GM23338 (cell line): ENCODE data around the gene UCP3. TPM values are rescaled to one million over a fixed set of nuclear protein-coding genes. Genes with fewer than 3 reads are reported as not detected.

Experiments used
- ATAC-seq: fragments of 200-7000 bp; cut with Tn5 transposase; 3 replicates; pipeline ENCODE4 v1.9.1; 2020
- DNase-seq: peaks from one replicate; pipeline ENCODE4 v3.0.0-alpha.2; 2015; ENCODE audit warnings: low spot score
- H2AFZ ChIP-seq: fragments of 200-600 bp; sonication (generic); 2 replicates; pipeline ENCODE4 v1.8.0; 2016; ENCODE audit warnings: antibody characterized with exemption, mild to moderate bottlenecking, moderate library complexity
- H3F3A ChIP-seq: fragments of 200-600 bp; sonication (generic); replicated peaks from 2 replicates; pipeline ENCODE4 v1.8.0; 2017; ENCODE audit warnings: antibody characterized with exemption, mixed run types, low read depth
- H3K27ac ChIP-seq: fragments of 200-600 bp; sonication (generic); 2 replicates; pipeline ENCODE4 v1.6.1; 2016; ENCODE audit warnings: low read depth
- H3K27me3 ChIP-seq: fragments of 200-600 bp; sonication (generic); 2 replicates; pipeline ENCODE4 v1.8.0; 2016; ENCODE audit warnings: mild to moderate bottlenecking, mixed run types, moderate library complexity; ENCODE audit not compliant: insufficient read depth
- H3K36me3 ChIP-seq: fragments of 200-600 bp; sonication (generic); 2 replicates; pipeline ENCODE4 v1.8.0; 2016; ENCODE audit warnings: mild to moderate bottlenecking; ENCODE audit not compliant: insufficient read depth
- H3K4me1 ChIP-seq: fragments of 200-600 bp; sonication (generic); 2 replicates; pipeline ENCODE4 v1.8.0; 2016; ENCODE audit warnings: mild to moderate bottlenecking, moderate library complexity; ENCODE audit not compliant: insufficient read depth
- H3K4me2 ChIP-seq: fragments of 200-600 bp; sonication (generic); 2 replicates; pipeline ENCODE4 v1.7.1; 2017; ENCODE audit warnings: mixed run types
- H3K4me3 ChIP-seq: fragments of 200-600 bp; sonication (generic); 2 replicates; pipeline ENCODE4 v1.6.1; 2016; ENCODE audit warnings: mixed run types
- H3K79me2 ChIP-seq: fragments of 200-600 bp; sonication (generic); replicated peaks from 2 replicates; pipeline ENCODE4 v1.8.0; 2017; ENCODE audit warnings: mild to moderate bottlenecking; ENCODE audit not compliant: insufficient read depth
- H3K9me2 ChIP-seq: fragments of 200-600 bp; sonication (generic); 2 replicates; pipeline ENCODE4 v1.8.0; 2017; ENCODE audit not compliant: insufficient read depth
- H4K20me1 ChIP-seq: fragments of 200-600 bp; sonication (generic); replicated peaks from 2 replicates; pipeline ENCODE4 v1.8.0; 2017; ENCODE audit warnings: mild to moderate bottlenecking; ENCODE audit not compliant: insufficient read depth
- H3K27ac Mint-ChIP-seq: 2 replicates; pipeline ENCODE4 v1.8.0; 2020; ENCODE audit warnings: inconsistent platforms, mild to moderate bottlenecking, moderate library complexity, mixed read lengths
- H3K27me3 Mint-ChIP-seq: 3 replicates; pipeline ENCODE4 v1.8.0; 2022; ENCODE audit warnings: low read depth, mild to moderate bottlenecking, moderate library complexity, mixed read lengths, inconsistent platforms; ENCODE audit not compliant: insufficient read depth, poor library complexity
- H3K36me3 Mint-ChIP-seq: 3 replicates; pipeline ENCODE4 v1.8.0; 2021; ENCODE audit warnings: low read depth, mild to moderate bottlenecking, inconsistent platforms, moderate library complexity, mixed read lengths
- H3K4me1 Mint-ChIP-seq: 3 replicates; pipeline ENCODE4 v1.8.0; 2020; ENCODE audit warnings: mild to moderate bottlenecking, inconsistent platforms, mixed read lengths
- H3K4me3 Mint-ChIP-seq: 3 replicates; pipeline ENCODE4 v1.8.0; 2021; ENCODE audit warnings: moderate library complexity, mild to moderate bottlenecking, inconsistent platforms, mixed read lengths
- H3K9me3 Mint-ChIP-seq: 3 replicates; pipeline ENCODE4 v1.8.0; 2020; ENCODE audit warnings: moderate library complexity, mild to moderate bottlenecking, inconsistent platforms, mixed read lengths
- CREB1 ChIP-seq: fragments of 250-450 bp; sonication (Bioruptor Pico); IDR thresholded peaks from 2 replicates; pipeline ENCODE4 v1.5.0; 2020; ENCODE audit warnings: low read depth, mild to moderate bottlenecking, moderate library complexity
- EZH2 ChIP-seq: fragments of 200-600 bp; sonication (generic); IDR thresholded peaks from one replicate; pipeline ENCODE4 v1.8.0; 2017; ENCODE audit warnings: antibody characterized with exemption, mild to moderate bottlenecking, low read depth; ENCODE audit not compliant: unreplicated experiment
- EZH2phosphoT487 ChIP-seq: fragments of 200-600 bp; sonication (generic); IDR thresholded peaks from one replicate; pipeline ENCODE4 v1.8.1; 2018; ENCODE audit warnings: antibody characterized with exemption; ENCODE audit not compliant: unreplicated experiment
- POLR2AphosphoS5 ChIP-seq: IDR thresholded peaks from 2 replicates; pipeline ENCODE4 v1.6.1; 2016; ENCODE audit warnings: antibody characterized with exemption, low read depth
- STAT1 ChIP-seq: IDR thresholded peaks from one replicate; pipeline ENCODE4 v1.6.1; 2016; ENCODE audit warnings: antibody characterized with exemption; ENCODE audit not compliant: unreplicated experiment
- ZNF114 ChIP-seq: fragments of 250-450 bp; sonication (Bioruptor Pico); IDR thresholded peaks from 2 replicates; pipeline ENCODE4 v1.5.0; 2020; ENCODE audit warnings: mild to moderate bottlenecking, moderate library complexity
- ZNF462 ChIP-seq: fragments of 250-450 bp; sonication (Bioruptor Pico); IDR thresholded peaks from 2 replicates; pipeline ENCODE4 v1.5.0; 2020; ENCODE audit warnings: mild to moderate bottlenecking, moderate library complexity
- polyA plus RNA-seq: library from polyadenylated mRNA; unstranded; fragments of >200 nt; fragmentation: Nextera tagmentation; extraction: Ambion mirVana; gene quantifications from 2 replicates; pipeline ENCODE4 v1.2.1, GENCODE V29; 2016
- total RNA-seq: library from RNA; depleted of rRNA; stranded (reverse); fragments of >200 nt; shearing (Covaris generic); gene quantifications from 2 replicates; pipeline ENCODE4 v1.2.3, GENCODE V29; 2014

Gene UCP3
- total and polyA plus RNA-seq, 2 experiments from 2014 or later, result 0.21 to 0.40 TPM

- Histone ChIP-seq H3K4me2 (no peak overlapping the region), H3K4me1 (peaks cover 5% of the 10 kb centered on the region), H3K27ac (no peak overlapping the region), H3K9me2 (no peaks in the 10 kb centered on the region), H3K27me3 (no peaks in the 10 kb centered on the region), H3F3A (0 out of 2 replicates have a peak, but pooled peaks cover 5% of the 10 kb centered on the region), H4K20me1 (peaks cover 13% of the 10 kb centered on the region), H3K36me3 (peaks cover 32% of the 10 kb centered on the region), H3K4me3 (no peak overlapping the region), H3K79me2 (no peaks in the 10 kb centered on the region), H2AFZ (no peak overlapping the region)
- TF ChIP-seq POLR2AphosphoS5 (no peak), ZNF114 (CRISPR knock-in tag) (no peak), EZH2 (no peak), EZH2phosphoT487 (no peak), CREB1 (CRISPR knock-in tag) (no peak), ZNF462 (CRISPR knock-in tag) (no peak), STAT1 (no peak)
- ATAC-seq (no peak), DNase-seq (no peak)
- Mint-ChIP-seq H3K27ac (no peak overlapping the region; the same call in 1 of the 2 replicates), H3K9me3 (no peaks in the 10 kb centered on the region), H3K4me1 (peaks cover 4% of the 10 kb centered on the region), H3K4me3 (no peak overlapping the region), H3K27me3 (peaks cover 11% of the 10 kb centered on the region), H3K36me3 (peaks cover 58% of the 10 kb centered on the region)
These were observed 34.0 kb downstream of the UCP3 start for GRCh38 chr11:73974604-73975478.
